ENCODE measurements around the gene PNMA8C.

Gene PNMA8C

GRCh38 chr19:46428239-46429135, at the start of gene PNMA8C:
PNMA8C (minus strand) TSS chr19:46428936; CDS start chr19:46428359, 577 bp downstream.
- DNase-seq (ENCODE audit: low read depth): no peak

DNA sequence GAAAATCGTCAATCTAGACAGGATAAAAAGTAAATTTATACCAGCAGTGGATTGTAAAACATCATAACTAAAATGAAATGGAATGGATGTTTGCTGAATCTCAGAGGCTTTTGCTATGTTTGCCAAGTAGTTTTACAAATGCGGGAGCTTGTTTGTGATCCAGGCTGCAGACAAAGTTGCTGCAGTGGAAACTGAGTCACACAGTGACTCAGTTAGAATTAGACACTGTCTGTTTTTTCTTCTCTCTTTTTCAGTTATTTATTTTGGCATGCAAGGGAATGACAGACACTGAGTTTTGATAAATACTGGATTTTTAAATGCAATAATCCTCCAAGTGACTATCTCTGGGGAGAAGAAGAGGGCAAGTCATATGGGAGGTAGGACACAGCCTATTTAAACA, 47.2 kb upstream of the PNMA8C start:
- DNase-seq (ENCODE audit: low read depth): no peak

DNA sequence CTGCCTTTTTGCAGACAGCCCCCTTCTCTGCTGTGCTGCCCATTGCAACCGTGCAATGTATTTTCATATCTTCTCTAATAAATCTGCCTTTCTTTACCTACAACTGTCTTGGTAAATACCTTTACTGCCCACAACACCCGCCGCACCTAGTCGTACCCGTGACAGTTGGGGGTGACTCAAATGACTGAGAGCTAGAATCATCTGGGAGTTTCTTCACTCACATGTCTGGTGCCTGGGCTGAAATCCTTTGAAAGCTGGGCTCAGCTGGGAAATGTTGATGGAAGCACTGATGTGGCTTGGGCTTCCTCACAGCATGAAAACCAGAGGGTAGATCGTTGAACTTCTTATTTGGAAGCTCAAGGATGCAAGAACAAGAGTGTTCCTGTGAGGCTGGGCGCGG, 45.5 kb upstream of the PNMA8C start:
- DNase-seq (ENCODE audit: low read depth): no peak

DNA sequence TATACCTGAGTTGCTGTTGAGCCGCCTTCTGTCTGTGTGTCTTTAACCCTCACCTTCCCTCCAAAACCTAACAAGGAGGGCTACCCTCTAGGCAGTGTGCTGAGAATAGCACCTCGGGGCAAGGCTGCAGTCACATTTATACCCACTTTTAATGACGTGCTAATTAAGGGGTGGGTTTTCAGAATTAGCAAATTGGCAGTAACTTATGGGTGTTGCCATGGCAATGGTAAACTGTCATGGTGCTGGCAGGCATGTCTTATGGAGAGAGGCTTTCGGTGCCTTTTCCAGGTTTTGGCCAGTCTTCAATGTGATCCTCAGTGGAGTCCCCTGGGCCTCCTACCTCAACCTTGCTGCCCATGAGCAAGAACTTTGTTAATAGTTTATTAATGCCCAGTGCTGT, 43.9 kb upstream of the PNMA8C start:
- DNase-seq (ENCODE audit: low read depth): no peak

GRCh38 chr19:46471811-46472543, 43.2 kb upstream of the PNMA8C start:
- no peak for DNase-seq (ENCODE audit: low read depth)

DNA sequence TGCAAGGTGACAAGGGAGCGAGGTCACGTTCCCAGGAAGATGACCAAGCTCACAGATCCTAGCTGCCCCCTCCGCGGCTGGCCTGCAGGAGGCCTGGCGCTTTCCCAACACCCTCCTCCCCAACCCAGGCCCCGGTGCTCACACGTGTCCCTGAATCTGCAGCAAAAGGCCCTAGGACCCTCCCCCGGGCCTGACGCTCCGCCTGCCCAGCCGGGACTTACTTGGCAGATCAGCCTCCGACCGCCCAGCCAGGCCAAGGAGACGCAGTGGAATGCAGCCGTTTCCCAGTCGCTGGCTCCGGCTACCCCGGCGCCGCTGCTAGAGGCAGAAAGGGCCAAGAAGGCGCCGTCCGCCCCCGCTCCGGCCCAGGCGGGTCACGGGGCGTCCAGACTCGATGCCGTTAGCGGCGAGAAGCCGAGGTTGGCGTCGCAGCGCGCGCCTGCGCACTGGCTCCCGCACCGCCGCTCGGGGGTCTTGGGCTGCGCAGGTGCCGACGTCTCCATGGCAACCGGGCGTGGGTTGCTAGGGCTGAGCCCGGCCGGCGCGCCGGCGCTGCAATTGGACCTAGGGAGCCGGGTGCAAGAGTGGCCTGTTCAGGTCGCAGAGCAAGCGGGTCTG, 42.5 kb upstream of the PNMA8C start, which contains the start of gene PNMA8A:
Gene PNMA8A (minus strand): TSS at position 448 of the 618 bp plus-strand sequence. CDS start 528 bp downstream, outside the sequence.
- peak; percentile 68 for DNase-seq (ENCODE audit: low read depth)

DNA sequence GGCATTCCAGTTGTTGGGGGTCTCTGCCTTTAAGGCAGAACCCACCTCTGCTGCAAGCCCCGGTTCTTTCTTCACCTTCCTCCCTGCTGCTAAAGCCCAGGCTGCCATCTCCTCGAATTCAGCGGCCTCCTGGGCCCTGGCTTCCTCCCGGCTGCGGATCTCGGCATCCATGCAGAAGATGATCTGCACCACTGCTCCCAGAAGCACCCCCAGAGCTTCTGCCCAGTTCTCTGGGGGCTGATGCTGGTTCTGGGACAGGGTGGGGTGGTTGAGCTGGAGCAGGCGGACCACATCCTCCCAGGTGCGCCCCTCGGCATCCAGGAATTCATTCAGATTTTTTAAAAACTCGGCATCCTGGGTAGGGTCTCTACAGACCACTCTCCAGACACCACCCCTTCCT, 41.6 kb upstream of the PNMA8C start:
- no peak for DNase-seq (ENCODE audit: low read depth)

GRCh38 chr19:46469541-46470185, 40.9 kb upstream of the PNMA8C start:
- no peak for DNase-seq (ENCODE audit: low read depth)

- DNase-seq (ENCODE audit: low read depth): peak; percentile 58
Measured at GRCh38 chr19:46466536-46467196, 37.9 kb upstream of the PNMA8C start.

GRCh38 chr19:46463516-46463915, 34.8 kb upstream of the PNMA8C start:
- no peak for DNase-seq (ENCODE audit: low read depth)

DNA sequence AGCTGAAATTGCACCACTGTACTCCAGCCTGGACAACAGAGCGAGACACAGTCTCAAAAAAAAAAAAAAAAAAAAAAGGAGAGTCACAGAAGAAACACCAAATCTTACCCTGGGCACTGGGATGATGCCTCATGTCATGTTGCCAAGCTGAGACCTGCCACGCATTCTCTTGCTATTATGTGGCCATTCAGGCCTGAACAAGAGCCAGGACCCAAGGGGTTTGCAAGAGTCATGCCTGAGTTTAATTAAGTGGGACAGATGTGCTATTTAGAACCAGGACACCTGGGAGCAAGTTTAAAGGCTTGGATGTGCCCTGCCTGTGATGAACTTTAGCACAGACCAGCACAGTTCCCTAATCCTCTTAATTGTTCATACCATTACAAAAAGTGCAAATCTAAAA, 32.8 kb upstream of the PNMA8C start:
- no peak for DNase-seq (ENCODE audit: low read depth)

DNA sequence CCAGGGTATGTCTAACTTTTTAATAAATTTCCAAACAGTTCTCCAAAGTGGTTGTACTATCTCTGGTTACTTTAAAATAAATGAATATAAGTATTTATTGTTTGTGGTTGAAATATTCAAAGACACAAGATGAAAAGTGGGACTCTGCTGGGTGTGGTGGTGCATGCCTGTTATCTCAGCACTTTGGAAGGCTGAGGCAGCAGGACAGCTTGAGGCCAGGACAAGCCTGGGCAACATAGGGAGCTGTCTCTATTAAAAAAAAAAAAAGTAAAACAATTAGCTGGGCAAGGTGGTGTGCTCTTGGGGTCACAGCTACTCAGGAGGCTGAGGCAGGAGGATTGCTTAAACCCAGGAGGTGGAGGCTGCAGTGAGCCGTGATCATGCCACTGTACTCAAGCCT, 32.2 kb upstream of the PNMA8C start:
- no peak for DNase-seq (ENCODE audit: low read depth)

DNA sequence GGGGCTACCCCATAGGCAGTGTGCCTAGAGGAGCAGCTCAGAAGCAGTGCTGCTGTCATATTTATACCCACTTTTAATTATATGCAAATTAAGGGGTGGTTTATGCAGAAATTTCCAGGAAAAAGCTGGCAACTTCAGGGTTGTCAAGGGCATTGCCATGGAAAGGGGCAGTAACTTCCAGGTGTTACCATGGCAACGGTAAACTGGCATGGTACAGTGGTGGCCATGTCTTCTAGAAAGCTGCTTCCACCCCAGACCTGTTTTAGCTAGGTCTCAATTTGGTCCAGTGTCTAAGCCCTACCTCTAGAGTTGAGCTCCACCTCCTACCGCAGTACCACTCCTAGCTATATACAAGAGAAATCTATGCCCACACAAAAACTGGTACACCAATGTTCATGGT, 31.3 kb upstream of the PNMA8C start:
- DNase-seq (ENCODE audit: low read depth): no peak

GRCh38 chr19:46456930-46457329, 28.2 kb upstream of the PNMA8C start:
- DNase-seq (ENCODE audit: low read depth): no peak

- DNase-seq (ENCODE audit: low read depth): no peak
Measured at GRCh38 chr19:46454244-46454643, 25.5 kb upstream of the PNMA8C start.

GRCh38 chr19:46453661-46454060, 24.9 kb upstream of the PNMA8C start:
- no peak for DNase-seq (ENCODE audit: low read depth)

GRCh38 chr19:46452186-46452585, 23.4 kb upstream of the PNMA8C start:
- DNase-seq (ENCODE audit: low read depth): no peak

GRCh38 chr19:46451352-46451751, 22.6 kb upstream of the PNMA8C start:
- DNase-seq (ENCODE audit: low read depth): no peak

GRCh38 chr19:46450737-46451136, 22.0 kb upstream of the PNMA8C start:
- DNase-seq (ENCODE audit: low read depth): no peak

GRCh38 chr19:46449228-46449627, 20.5 kb upstream of the PNMA8C start:
- DNase-seq (ENCODE audit: low read depth): no peak

GRCh38 chr19:46448601-46449000, 19.9 kb upstream of the PNMA8C start:
- no peak for DNase-seq (ENCODE audit: low read depth)

DNA sequence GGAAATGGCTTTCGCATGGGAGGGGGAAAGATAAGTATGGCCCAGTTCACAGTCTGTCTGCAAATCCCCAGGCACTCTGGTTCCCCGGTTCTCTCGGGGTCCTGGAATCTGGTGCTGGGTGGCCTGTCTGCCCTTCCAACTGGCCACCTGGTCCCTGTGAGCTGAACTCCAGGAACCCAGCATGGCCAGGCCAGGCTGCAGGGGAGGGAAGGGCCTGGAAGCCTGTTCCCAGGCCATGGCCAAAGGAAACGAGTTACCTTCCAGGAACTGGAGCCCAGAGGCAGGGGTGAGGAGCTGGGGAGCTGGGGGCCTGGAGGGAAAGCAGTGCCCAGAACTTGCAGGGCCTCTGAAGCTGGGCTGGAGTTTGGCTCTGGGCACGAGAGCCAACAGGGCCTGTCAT, 19.1 kb upstream of the PNMA8C start:
- DNase-seq (ENCODE audit: low read depth): no peak

Data from fibroblast of the conjunctiva (primary cell).